ENCODE data around the gene CELF2. TPM values are rescaled to one million over a fixed set of nuclear protein-coding genes. Genes with fewer than 3 reads are reported as not detected.

Gene CELF2
- total RNA-seq, 1 donor from 2014 or later: 68.3 TPM

DNA sequence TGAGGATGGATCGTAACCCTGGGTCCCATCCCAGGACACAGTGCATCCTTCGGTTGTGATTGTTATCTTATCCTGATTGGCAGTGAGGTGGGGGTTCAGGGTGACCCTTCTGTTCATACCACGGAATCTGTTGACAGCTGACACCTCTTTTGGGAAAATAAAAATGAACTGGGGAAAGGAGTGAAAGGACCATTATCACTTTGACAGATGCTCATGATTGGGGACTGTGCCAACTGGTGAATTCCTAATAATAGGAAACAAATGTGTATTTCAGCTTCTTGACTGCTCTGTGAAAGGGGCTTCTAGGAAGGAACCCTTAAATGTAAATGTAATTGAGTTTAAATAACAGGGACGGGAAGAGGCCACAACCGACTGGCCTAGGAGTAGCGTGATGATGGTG lies 65.4 kb downstream of the CELF2 start:
- ATAC-seq: no peak
- intact Hi-C loops (cut with micrococcal nuclease): no loop called here
- DNase-seq: no peak

DNA sequence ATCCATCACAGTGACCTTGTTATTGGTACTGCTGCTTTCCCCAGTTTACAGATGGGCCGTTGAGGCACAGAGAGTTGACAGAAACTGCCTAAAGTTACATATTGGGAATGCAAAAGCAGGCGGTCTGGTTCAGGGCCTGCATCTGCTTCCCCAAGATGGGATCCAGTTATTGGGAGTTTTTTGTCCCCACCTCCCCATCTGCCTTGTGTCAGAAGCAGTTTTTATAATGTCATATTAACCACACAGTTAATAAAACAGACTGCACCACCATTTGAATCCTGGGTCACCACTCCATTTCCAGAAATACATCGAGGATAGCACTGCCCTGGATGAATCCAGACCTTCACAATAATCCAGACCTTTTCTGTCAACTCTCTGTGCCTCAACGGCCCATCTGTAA lies 67.9 kb downstream of the CELF2 start:
- DNase-seq: no peak
- intact Hi-C loops (cut with micrococcal nuclease): no loop called here
- ATAC-seq: no peak

DNA sequence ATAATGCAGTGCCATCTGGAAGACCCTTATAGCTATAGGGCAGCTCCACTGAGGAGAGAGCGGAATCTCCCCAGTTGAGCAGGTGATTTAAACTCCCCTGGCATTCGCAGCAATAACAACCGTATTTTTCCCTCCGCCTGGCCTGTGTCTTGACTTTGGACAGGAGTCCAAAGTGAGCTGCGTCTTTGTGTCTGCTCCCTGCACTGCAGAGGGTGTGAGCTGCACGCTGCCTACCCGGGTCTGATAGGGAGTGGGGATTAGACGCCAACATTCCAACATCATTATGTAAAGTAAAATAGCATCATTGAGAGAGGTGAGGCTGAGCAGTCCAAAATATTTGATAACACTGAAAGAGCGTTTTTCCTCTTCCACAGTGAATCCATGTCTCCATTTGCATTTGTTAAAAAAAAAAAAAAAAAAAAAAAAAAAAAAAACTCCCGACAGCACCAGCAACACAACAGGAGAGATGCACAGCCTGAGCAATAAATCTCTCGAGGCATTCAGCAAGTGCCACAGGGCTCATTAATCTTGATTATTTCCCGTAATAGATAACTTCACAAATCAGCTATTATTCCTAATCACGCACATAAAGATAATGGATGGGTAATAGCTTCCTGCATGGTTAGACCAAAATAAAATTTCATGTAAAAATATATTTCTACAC lies 68.6 kb downstream of the CELF2 start:
- intact Hi-C loops (cut with micrococcal nuclease): no loop called here
- DNase-seq: peak; percentile 74
- peak; percentile 92 for ATAC-seq

DNA sequence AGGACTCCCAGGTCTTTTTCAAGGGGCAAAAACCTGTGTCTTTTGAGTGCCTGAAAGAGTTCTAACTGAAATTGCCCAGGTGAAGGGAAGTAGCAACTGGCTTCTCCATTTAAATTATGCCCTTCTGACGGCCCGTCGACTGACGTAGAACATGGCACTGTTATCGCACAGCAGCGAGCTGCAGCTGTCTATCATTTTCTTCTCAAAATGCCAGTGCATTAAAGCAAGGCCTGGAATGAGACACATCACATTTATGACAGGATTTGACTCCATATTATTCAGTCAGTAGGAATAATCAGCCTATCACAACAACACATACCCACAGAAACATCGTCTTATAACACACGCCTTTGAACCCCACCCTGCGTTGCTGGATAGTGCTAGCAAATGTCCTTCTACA lies 69.7 kb downstream of the CELF2 start:
- ATAC-seq (peak; percentile 31), DNase-seq (peak; percentile 32)
- intact Hi-C loops (cut with micrococcal nuclease): no loop called here

DNA sequence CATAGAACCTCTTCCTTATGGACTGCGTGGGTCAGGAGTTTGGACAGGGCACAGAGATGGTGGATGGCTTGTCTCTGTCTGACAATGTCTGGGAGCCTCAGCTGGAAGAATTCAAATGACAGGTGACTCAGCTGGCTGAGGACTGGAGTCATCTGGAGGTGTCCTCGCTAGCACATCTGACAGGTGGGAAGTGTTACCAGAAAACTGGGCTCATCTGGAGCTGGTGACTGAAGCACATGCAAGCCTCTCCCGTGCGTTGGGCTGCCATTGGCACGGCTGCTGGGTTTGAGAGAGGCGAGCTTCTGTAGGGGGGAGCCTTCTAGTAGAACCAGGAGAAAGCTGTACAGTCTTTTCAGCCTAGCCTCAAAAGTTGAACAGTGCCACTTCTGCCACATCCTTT lies 71.0 kb downstream of the CELF2 start:
- intact Hi-C loops (cut with micrococcal nuclease): no loop called here
- ATAC-seq (no peak), DNase-seq (no peak)

DNA sequence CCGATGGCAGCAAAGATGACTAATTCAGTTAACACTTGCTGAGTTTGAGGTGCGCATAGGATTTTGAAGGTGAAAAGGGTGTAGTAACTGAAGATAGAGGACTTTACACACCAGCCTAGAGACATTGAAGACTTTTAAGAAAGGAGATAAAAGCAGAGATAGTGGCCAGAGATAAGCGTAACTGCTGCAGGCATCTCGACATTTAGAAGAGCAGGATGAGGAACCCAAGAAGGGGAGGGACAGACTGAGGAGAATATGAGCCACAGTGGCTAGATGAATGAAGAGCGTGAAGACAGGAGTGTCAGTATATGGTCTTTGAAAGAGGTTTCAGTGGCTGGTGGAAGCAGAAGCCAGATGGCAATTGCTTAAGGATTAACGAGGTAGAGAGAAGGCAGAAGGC lies 71.6 kb downstream of the CELF2 start:
- intact Hi-C loops (cut with micrococcal nuclease): no loop called here
- DNase-seq (no peak), ATAC-seq (no peak)

DNA sequence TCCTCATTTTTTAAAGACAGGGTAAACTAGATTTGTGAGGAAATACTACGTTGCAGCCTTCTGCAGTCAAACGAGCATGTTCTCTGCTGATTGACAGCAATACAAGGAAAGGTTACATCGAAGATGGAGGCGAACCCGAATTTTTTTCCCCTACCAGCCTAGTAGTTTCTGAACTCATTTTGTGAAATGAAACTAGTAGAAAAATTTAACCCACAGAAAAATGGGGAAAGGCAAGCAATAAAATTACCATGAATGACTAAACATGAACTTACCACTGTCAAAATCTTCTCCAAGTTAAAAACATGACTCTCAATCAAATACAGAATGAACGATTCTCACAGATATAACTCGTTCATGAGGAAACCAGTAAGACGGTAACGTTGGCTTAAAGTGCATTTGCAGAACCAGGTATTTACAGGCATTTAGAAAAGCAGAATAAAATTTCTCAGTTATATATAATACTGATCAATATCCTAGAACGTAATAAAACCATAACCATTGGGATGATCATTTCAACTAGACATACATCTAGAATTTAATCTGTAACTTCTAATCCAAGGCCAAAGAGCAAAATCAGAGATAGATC lies 73.9 kb downstream of the CELF2 start:
- intact Hi-C loops (cut with micrococcal nuclease): no loop called here
- DNase-seq: no peak
- ATAC-seq: no peak

DNA sequence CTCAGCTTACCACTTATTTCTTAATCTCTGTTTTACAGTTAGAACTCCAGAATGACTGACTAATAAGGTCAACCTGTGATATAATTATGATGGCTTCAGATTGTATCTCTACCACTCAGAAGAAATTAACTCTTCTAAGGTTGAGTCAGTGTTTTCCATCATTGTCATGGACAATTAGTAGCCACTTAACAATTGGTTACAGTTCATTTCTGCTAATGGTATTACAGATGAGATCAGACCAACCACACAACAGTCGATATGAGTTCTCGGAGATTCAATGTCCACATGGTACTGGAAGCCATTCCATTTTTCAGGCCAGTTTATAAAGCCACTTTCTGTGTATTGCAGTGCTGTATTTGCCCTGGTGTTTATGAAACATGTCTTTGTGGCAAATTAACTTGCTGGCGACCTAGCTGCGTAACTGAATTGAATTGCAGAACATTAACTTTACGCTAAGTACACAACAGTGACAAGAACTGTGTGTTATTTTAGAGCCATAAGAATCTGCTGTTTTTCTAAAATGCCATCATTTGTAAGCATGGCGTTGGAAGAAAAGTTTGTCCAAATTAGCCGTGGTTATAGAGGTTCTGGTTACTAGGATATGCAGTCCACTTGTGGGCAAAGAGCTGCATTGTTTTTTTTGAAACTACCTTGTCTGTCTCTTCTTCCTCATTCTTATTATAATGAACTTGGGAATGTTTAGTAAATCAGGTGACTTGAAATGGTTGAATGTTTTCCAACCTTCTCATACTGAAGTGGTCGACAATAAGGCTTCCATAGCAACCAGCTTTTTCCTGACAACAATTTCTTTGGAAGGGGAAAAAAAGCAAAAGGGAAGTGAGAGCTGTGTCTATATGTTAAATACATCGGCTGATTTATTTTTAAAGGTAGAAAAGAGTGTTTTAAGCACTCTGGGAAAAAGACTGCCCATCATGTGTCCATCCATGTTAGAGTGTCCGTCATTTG lies 76.4 kb downstream of the CELF2 start:
- DNase-seq (no peak), ATAC-seq (no peak)
- intact Hi-C loops (cut with micrococcal nuclease): no loop called here

DNA sequence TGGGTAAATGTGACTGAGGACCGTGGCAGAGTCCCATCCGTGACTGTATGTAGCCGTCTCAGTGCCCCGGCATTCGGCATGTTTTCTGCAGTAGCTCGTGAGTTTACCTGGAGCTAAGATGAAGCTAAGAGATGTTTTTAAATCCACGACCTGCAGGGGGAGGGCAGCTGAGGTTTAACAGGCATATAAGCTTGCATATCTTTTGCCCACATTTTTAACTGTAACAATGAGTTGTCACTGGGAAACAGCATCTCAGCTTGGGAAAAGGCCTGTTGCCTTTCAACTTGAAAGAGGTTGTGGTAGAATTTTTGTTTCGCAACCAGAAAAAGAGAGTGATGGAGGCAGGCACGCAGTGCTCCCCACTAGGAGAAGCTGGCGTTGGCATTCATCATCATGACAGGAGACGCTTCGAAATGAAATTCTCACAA lies 77.7 kb downstream of the CELF2 start:
- intact Hi-C loops (cut with micrococcal nuclease): no loop called here
- ATAC-seq (no peak), DNase-seq (no peak)

DNA sequence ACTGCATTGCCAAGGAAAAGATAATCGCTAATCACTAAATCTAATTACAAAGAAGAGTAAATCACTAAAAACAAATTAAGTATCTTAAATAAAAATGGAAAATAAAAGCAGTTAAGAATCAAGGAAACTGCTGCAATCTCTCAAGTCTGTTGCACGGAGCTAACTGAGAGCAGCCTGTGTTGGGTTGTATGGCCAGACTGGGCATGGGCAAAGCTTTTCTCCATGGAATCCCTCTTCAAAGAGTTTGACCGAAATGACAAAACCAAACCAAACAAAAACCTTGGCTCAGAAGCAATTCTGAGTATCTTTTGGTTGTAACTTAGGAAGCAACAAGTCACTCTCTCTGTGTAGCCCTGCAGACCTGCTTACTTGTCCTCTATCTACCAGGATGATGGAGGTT lies 78.8 kb downstream of the CELF2 start:
- ATAC-seq: no peak
- no peak for DNase-seq
- intact Hi-C loops (cut with micrococcal nuclease): no loop called here

DNA sequence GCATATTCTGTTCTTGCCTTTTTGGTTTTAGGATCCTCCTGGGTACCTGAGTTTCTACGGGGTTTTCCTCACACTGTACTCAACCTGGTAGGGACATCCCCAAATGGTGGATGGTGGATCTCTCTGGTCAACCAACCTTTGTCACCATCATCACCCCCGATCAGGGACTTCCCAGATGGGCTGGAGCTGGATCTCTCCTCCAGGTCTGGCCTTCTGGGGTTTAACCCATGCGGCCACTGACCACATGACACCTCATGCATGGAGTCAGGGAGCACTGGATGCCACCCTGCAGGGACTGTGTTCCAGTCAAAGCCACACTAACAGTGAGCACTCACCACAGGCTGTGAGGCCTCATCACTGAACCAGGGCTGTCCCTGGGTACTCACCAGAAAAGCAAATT lies 80.0 kb downstream of the CELF2 start:
- DNase-seq (no peak), ATAC-seq (peak; percentile 23)
- intact Hi-C loops (cut with micrococcal nuclease): no loop called here

DNA sequence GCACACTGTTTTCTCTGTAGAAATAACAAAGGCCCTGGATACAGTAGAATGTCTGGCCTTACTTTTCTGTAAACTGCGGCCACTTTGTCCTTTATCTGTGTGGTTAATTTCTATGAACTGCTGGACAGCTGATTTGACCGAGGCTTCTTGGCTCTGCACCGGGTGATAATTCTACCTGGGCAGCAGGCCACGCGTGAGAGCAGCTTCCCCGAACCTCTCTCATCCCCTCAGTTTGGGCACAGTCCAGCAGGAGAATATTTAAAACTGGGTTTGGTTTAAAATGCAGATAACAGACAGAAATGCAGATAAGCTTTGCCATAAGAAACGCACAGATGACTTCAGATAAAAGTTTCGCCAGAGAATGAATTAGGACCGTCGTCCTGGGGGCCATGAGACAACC lies 81.0 kb downstream of the CELF2 start:
- DNase-seq (peak; percentile 43), ATAC-seq (peak; percentile 82)
- intact Hi-C loops (cut with micrococcal nuclease): no loop called here

DNA sequence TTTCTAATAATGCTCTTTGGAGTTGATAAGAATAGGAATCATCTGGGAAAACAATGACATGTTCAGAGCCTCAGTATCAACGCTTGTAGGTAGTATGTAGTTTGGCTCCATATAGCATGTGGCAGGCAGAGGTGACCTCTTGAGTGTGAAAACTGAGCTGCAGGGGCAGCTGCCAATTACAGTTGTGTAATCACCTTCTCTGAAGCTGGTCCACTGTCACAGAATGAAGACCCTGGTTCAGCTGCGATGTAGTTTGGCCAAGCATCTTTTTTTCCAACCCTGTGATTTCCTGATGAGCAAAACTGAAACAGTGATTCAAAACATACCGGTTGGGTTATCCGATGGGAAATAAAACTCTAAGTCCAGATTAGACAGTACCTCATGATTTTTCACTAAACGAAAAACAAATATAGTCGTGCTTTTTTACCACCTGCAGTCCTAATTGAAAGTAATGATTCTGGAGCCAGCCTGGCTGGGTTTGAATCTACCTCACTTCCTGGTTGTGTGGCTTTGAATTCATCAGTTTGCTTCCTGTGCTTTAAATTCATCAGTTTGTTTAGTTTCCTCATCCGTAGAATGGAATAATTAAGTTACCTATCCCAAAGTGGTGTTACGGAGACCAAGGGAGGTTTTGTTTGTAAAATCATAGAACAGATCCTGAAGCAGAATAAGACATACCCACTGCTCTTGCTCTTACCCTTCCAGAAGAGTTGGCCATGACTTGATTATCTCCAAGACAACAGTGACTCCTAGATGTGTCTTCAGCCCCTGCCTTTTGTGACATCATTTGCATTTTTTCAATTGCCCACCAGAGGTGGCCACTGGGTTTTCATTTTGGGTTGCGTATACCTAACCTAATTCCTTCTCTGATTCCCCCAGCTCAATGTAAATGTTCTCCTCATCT lies 87.4 kb downstream of the CELF2 start:
- intact Hi-C loops (cut with micrococcal nuclease): no loop called here
- ATAC-seq (peak; percentile 58), DNase-seq (no peak)

DNA sequence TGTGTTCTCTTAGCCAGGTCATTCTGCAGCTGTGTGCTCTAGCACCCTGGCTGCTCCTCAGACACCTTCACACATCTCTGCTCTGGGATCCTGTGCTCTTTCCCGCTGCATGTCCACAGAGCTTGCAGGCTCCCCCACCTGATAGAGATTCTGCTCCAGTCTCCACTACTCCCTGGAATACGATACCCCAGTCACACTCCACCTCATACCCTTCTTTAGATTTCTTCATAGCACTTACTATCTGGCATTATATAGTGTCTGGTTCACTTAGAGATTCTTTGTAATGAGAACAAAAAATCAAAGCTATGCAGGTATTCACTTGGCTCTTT lies 88.0 kb downstream of the CELF2 start:
- intact Hi-C loops (cut with micrococcal nuclease): no loop called here
- no peak for ATAC-seq
- DNase-seq: no peak

DNA sequence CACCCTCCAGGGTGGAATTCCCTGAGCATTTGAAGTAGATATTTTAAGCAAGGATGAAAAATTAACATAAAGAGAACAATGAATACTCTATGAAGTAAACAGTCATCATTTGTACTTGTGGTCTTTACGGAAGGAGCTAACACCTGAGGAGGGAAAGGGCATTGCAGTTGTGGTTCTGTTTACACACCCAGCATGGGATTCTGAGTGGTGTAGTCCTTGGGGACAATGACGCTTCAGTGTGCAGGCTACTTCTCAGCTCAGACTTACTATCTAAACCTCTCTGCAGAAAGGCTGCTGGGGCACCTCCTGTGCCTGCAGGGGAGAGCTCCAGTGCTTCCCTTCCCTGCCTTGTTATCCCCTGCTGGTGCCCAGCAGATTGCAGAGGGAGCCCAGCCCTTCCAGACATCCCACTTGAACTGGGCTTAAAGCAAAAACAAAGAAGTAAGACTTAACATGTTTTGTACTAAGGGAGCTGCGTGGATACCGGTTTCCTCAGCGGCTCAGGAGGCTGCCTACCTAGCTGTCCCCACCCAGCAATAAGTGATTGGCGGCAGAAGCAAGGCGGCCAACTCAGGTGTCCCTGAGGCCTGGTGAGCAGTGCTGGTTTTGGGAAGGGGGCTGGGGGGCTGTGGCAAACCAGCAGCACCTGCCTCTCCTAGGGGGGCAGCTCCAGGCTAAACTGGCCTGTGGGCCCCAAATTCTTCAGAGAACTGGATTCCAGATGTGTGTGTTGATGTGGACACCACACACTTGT lies 89.1 kb downstream of the CELF2 start:
- intact Hi-C loops (cut with micrococcal nuclease): no loop called here

DNA sequence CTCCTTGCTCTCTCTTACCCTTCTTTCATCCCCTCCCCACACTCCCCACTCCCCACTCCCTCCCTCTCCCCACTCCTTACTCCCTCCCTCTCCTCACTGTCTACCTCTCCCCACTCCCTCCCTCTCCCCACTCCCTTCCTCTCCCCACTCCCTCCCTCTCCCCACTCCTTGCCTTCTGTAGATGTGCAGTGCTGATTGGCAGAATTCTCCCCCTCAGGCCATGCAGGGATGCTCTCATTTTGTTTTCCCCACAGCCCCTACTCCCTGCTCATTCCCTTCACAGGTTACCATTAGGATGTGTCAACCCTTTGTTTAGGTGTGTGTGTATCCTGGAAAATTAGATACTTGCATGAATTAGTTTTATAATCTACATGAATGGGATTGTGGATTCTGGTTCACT lies 90.3 kb downstream of the CELF2 start:
- no peak for DNase-seq
- intact Hi-C loops (cut with micrococcal nuclease): no loop called here
- no peak for ATAC-seq

More for the DNA sequence above, 89.1 kb downstream of the CELF2 start:
- no peak for DNase-seq
- no peak for ATAC-seq

DNA sequence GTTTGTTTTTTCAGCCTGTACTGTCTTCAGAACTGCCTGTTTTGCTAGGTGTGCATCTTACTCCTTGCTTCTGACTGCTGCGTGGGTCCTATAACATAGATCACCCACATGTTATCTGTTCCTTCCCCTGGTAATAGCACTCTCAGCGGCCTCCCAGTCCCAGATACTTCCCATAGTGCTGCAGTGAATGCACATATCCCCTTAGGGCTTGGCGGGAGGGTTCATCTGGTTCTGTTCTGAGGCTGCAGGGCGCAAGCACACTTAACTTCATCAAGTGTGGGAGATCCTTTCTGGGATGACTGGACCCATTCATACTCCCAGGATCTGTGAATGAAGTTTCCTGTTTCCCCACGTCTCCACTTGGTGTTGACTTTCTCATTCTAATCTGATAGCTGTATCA lies 90.7 kb downstream of the CELF2 start:
- DNase-seq (no peak), ATAC-seq (peak; percentile 28)
- intact Hi-C loops (cut with micrococcal nuclease): no loop called here

DNA sequence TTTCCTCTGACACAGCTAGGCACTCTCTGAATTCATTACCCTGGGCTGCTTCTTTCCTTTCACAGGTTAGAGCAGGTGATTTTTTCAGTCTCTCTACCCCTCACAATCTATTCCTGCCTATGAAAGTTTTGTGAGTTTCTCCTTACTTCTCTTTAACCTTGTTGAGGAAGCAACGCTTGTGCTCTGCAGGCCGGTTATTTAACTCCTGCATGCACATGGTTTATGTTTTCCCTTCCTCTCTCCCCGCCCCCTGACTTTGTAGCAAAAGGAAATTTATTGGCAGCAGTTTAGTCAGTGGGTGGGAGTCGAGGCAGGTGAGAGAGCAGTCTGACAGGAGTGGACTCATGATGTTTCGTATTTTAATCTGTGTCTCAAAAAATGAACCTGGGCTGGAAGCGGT lies 91.9 kb downstream of the CELF2 start:
- ATAC-seq: no peak
- intact Hi-C loops (cut with micrococcal nuclease): no loop called here

DNA sequence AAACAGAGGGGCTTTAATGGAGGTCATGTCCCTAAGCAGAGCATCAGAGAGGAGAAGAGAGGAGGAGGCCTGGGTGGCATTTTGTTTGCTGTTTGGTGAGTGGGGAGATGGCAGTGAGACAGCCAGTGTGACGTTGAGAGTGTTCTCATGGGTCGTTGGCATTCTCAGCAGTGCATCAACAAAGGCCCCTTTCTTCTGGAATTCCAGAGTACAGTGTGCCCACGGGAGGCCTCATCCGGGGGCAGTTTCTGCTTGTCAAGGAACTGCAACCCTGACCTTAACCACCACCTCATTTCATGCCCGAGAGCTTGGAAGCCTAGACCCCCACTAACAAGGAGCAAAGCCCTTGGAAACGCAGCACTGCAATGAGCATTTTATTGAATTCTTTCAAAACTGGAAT lies 92.9 kb downstream of the CELF2 start:
- intact Hi-C loops (cut with micrococcal nuclease): no loop called here
- DNase-seq (no peak), ATAC-seq (peak; percentile 22)

More for the DNA sequence above, 91.9 kb downstream of the CELF2 start:
- no peak for DNase-seq
